GM12891 (cell line): ENCODE results near the gene CARS1.

ENCODE experiments used
- PAX5 ChIP-seq: IDR thresholded peaks from 2 replicates; pipeline ENCODE4 v1.6.1; 2011; ENCODE audit warnings: low read length, moderate library complexity, mild to moderate bottlenecking; ENCODE audit not compliant: insufficient read depth, severe bottlenecking
- POLR2A ChIP-seq: IDR thresholded peaks from 2 replicates; pipeline ENCODE4 v1.6.1; 2011; ENCODE audit warnings: low read depth, low read length, control low read depth
- POLR2AphosphoS5 ChIP-seq: IDR thresholded peaks from 2 replicates; pipeline ENCODE4 v1.6.1; 2011; ENCODE audit warnings: low read depth, low read length, control low read depth
- POU2F2 ChIP-seq: IDR thresholded peaks from 2 replicates; pipeline ENCODE4 v1.6.1; 2011; ENCODE audit warnings: low read depth, mild to moderate bottlenecking, control low read depth, low read length, moderate library complexity
- SPI1 ChIP-seq: IDR thresholded peaks from 2 replicates; pipeline ENCODE4 v1.6.1; 2011; ENCODE audit warnings: low read depth, low read length, control low read depth
- TAF1 ChIP-seq: IDR thresholded peaks from 2 replicates; pipeline ENCODE4 v1.6.1; 2011; ENCODE audit warnings: low read depth, low read length, control low read depth

GRCh38 chr11:3009481-3009880 lies 47.7 kb downstream of the CARS1 start:
- no peak for TF ChIP-seq POLR2AphosphoS5
- TF ChIP-seq TAF1 = no peak
- TF ChIP-seq POLR2A = no peak
- no peak for TF ChIP-seq SPI1
- TF ChIP-seq PAX5 = no peak
- no peak for TF ChIP-seq POU2F2
